Amygdala (tissue), 56 donors: ENCODE measurements around the gene PLPP3.

ENCODE experiments used
- DNase-seq, 56 donors: peaks; one replicate each; lab custom pipeline; 2025; lab: John Stamatoyannopoulos, UW

Gene PLPP3

GRCh38 chr1:56472860-56473259, 106.5 kb downstream of the PLPP3 start:
- no peak for DNase-seq

DNA sequence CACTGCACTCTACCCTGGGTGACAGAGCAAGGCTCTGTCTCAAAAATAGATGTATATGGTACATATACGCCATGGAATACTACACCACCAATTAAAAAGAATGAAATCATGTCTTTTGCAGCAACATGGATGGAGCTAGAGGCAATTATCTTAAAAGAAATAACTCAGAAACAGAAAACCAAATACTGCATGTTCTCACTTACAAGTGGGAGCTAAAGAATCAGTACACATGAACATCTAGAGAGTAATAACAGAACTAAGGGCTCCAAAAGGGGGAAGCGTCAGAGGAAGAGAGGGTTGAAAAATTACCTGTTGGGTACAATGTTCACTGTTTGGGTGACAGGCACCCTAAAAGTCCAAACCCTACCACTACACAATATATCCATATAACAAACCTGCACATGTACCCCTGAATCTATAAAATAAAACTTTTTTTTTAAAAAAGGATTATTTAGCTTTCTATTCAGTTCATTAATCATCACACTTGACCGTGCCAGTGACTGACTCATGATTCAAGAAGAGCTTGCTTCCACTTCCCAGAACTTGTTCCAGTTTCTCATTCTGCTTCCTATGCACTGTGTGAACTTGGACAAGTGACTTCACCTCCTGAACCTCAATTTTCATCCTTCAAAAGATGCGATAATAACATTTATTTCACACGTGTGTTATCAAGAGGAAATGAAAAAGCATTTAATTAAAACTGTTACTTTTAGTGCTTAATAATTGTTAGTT, 109.6 kb downstream of the PLPP3 start:
- no peak for DNase-seq

DNA sequence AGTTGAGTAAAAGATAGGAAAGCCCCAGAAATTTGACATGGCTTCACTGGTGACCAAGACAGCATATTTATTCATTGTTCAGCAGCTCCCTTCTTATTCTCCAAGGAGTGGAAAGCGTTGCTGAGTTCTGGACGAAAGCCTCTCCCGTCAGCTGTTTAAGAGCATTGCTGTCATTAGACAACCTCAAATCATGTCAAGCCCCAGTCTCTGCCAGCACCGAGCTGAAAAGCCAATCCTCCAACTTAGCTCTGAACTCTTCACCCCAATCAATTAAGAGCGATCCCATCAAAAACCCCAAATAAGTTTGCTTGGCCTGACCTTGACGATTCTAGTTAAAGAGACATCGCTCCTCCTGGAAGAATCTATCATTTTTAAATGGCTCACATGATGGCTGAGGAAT, 110.8 kb downstream of the PLPP3 start:
- DNase-seq = no peak

DNA sequence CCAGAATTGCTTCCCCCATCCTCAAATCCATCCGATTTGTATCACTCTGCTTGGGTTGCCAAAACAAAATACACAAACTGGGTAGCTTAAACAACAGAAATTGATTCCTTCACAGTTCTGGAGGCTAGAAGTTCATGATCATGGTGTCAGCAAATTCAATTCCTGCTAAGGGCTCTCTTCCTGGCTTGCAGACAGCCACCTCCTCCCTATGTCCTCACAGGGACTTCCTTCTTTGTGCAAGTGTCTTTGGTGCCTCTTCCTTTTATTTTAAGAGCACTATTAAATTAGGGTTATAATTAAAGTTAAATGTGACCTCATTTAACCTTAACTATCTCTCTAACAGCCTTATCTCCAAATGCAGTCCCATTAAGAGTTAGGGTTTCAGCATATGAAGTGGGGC, 112.8 kb downstream of the PLPP3 start:
- no peak for DNase-seq

DNA sequence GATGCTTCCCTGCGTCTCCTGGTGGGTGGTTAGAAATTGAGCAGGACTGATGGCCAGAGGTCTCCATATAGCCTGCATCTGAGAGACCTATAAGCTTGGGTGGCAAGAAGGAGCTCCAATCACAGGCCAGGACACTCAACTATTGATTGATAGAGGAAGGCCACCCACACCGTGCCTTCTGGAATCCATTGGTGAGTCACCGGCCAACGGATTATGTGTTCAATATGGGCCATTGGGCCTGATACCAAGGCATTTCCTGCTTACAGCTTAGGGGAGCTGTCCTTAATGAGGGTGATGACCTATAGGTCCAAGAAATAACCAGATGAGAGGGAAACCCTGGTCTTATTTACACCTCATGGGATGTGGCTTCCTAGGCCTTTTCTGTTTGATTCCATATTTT, 115.1 kb downstream of the PLPP3 start:
- DNase-seq = no peak

- DNase-seq = no peak
These were observed 116.0 kb downstream of the PLPP3 start for GRCh38 chr1:56463376-56463775.

DNA sequence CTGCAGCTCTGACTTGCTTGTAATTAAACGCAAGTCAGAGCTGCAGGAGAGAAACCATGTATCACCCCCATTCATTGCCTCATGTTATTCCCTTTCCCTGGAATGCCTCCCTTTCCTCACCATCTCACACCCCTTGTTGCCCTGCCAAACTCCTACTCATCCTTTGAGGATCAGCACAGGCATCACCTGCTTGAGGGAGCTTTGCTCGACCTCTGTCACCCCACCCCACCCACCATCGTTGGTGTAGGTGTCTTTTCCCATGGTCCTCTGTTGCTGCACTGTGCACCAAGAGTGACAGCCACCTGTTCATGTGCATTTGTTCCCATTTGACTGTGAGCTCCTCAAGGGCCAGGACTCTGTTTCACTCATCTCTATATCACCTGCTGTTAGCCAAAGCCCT, 117.2 kb downstream of the PLPP3 start:
- DNase-seq = no peak

DNA sequence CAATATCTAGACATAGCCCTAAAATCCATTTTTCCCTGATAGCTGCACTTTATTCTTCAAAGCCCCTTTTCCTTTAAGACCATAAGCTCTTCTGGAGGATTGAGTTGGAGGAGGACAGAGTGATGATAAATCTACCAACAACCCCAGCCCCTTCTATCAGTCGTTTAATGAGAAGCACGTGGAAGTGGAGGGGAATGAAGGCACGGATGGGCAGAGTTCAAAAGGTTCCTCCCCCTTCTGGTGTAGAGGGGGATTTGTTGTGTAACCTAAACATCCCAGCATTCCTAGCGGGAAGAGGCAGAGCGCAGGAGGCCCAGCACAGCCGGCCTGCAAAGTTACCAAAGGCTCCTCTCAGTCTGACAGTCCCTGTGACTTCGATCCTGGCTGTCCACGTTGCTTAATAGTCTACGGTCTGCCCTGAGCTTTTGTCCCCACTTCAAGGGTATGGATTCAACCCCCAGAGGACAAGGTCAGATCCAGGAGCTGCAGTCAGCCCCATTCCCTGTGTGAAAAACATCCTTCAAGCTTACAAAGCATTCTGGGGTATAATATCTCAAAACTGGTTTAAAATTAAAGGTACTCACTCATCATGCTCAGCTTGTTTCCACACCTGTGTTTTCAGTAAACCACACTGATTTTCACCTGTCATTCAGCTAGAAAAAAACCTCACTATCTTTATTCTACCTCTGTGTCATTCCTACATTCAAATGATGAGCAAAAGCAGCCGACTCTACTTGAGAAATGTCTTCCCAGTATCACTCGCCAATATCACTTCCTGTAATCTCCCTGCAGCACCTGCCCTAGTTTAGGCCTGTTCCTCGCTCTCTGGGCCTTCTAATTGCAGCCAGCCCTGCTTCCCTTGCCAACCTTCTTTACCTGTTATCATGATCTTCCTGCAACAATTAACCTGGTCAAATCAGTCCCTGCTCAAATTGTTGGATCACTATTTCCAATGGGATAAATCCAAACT, 117.9 kb downstream of the PLPP3 start:
- no peak for DNase-seq

DNA sequence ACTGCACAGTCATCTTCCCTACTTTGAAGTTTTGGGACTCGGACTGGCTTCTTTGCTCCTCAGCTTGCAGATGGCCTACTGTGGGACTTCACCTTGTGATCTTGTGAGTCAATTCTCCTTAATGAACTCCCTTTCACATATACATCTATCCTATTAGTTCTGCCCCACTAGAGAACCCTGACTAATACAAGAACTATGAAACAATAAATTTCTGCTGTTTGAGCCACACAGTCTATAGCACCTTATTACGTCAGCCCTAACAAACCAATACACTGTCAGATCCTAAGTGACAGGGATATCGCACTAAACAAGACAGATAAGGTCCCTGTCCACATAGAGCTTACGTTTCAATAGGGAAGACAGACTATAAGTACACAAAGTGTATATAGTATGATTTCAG, 120.1 kb downstream of the PLPP3 start:
- no peak for DNase-seq

GRCh38 chr1:56457756-56458375, 121.5 kb downstream of the PLPP3 start:
- DNase-seq = no peak

DNA sequence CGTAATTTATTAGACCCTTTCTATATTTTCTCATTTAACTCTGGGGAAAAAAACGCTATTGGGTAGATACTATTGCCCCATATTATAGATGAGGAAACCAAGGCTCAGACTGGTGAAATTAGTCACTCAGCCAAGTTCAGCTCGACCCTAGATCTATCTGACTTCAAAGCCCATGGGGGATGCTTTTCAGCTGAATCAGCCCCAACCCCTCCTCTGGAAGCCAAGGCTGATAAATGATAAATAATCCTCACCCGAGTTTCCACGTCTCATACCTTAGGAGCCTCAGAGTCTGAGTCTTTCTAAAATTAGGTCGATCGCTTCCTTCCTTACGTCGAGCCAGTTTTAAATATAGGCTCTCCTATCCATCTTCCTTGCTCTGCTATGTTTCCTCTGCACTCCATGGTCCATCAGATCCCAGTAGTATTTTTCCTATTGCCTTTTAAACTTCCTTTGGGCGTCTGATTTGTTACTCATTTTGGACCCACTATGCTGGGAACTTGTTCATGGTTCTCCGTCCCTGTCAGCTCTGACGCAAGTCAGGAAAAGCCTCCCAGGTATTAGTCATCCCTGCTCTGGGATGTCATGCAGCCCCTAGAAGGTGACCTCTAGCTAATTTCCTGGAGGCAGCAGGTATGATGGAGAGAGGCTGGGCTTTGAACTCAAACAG, 122.8 kb downstream of the PLPP3 start:
- no peak for DNase-seq

GRCh38 chr1:56453417-56454078, 125.8 kb downstream of the PLPP3 start:
- DNase-seq = no peak

DNA sequence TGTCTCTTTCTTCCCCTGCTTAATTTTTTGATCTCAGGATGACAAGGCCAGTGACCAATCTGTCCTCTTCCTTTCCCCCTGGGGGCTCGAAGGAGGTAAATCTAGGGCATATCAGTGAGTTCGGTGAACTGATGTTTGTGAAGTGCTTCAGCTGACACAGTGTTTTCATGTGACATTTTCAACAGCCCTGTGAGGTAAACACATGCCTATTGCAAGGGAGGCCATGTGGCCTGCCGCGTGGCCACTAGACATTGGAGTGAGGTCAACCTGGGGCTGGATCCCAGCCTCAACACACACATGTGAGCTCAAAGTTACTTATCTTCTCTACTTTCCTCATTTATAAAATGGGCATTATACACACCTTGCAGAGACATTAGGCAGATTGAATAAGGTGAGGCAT, 126.3 kb downstream of the PLPP3 start:
- DNase-seq = no peak

- DNase-seq = no peak
These were observed 127.0 kb downstream of the PLPP3 start for GRCh38 chr1:56452027-56453011.

DNA sequence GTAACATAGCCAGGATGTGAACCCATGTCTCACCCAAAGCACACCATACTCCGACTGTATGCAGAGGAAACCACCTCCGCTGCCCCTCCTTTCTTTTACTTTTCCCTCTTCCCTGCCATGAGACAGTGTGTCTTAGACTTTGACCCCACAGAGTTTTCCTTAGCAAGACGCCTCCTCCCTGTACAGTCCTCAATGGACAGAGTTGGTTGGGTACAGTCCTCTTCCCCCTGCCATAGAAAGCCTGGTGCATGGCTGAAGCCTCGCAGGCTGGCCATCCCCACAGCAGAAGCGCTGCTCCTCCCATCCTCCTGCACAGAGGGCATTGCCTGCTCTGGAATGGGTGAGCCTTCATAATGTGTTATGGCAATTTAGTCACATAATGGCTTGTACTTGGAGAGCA, 127.9 kb downstream of the PLPP3 start:
- no peak for DNase-seq

DNA sequence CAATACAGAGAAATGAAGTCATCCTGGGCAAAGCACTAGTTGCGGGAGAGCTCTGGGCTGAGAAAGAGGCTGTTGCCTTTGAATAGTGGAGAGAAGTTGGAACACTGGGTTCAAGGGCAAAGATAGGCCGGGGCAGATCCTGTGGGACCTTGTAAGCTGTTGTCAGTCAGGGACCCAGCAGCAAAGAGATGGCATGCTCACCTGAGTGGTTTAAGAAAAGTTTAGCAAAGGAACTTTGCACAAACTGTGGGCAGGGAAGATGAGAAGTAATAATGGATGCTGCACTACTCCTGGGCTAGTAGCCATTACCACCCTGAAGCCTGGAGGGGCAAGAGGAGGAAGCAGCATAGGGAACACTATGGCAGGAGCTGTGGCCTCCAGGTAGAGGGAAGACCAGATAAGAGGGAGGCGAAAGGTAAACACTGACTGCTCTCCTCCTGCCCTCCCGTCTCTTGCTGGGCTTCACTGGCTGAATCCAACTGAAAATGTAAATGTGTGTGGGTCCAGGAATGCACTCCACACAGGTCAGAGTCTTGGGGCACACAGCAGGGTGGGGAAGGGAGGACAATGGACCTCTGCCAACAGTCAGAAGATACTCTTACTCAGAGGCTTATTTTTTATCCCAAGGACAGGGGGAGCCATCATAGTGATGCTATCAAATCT, 129.2 kb downstream of the PLPP3 start:
- DNase-seq = no peak

GRCh38 chr1:56448529-56449300, 130.6 kb downstream of the PLPP3 start:
- no peak for DNase-seq

- DNase-seq = no peak
These were observed 131.5 kb downstream of the PLPP3 start for GRCh38 chr1:56447823-56448222.
